GM12874 (cell line): ENCODE data around the gene C22orf23.
A peak's percentile ranks its signal among the peaks of the same experiment; 100 is the strongest.

Source experiments
- CTCF ChIP-seq: IDR thresholded peaks from 2 replicates; pipeline ENCODE4 v1.5.1; 2011; ENCODE audit warnings: low read depth, mild to moderate bottlenecking, control low read depth, low read length, moderate library complexity; ENCODE audit not compliant: insufficient read depth

Gene C22orf23

GRCh38 chr22:37953437-37954179 lies at the start of gene C22orf23, which contains the start of gene POLR2F:
Gene C22orf23 (minus strand): TSS chr22:37953601. CDS start chr22:37953149, 452 bp downstream.
Gene POLR2F (plus strand): TSS chr22:37953699. CDS start chr22:37953788, 89 bp downstream.
- 0 out of 2 replicates have a peak, but pooled peaks have one; percentile 0 for TF ChIP-seq CTCF

- no peak for TF ChIP-seq CTCF
These were observed 46.4 kb upstream of the C22orf23 start for GRCh38 chr22:37999640-38000272.

- no peak for TF ChIP-seq CTCF
These were observed 45.8 kb upstream of the C22orf23 start for GRCh38 chr22:37999236-37999635.

- TF ChIP-seq CTCF = no peak
These were observed 45.1 kb upstream of the C22orf23 start for GRCh38 chr22:37998543-37998942.

- no peak; the same call in 1 of the 2 replicates for TF ChIP-seq CTCF
These were observed 43.3 kb upstream of the C22orf23 start for GRCh38 chr22:37996515-37997246.

GRCh38 chr22:37996079-37996478 lies 42.7 kb upstream of the C22orf23 start:
- no peak for TF ChIP-seq CTCF

- TF ChIP-seq CTCF = no peak
These were observed 42.1 kb upstream of the C22orf23 start for GRCh38 chr22:37995460-37995859.
